Kidney epithelial cell (primary cell): Measurements from ENCODE around the gene OGDHL. TPM values are rescaled to one million over a fixed set of nuclear protein-coding genes. Genes with fewer than 3 reads are reported as not detected.

ENCODE experiments used
- DNase-seq: peaks from one replicate; pipeline ENCODE4 v3.0.0-alpha.2; 2010; ENCODE audit warnings: low read depth
- H3K27me3 ChIP-seq: 2 replicates; pipeline ENCODE4 v1.6.0; 2011; ENCODE audit warnings: low read length; ENCODE audit not compliant: control insufficient read depth, insufficient read depth
- H3K36me3 ChIP-seq: 2 replicates; pipeline ENCODE4 v1.5.1; 2011; ENCODE audit warnings: low read length; ENCODE audit not compliant: control insufficient read depth, insufficient read depth
- H3K4me3 ChIP-seq: 2 replicates; pipeline ENCODE4 v1.5.1; 2011; ENCODE audit warnings: low read depth, mild to moderate bottlenecking, control low read depth, low read length
- CTCF ChIP-seq: IDR thresholded peaks from 2 replicates; pipeline ENCODE4 v1.5.1; 2011; ENCODE audit warnings: mild to moderate bottlenecking, moderate library complexity, low read length, control low read depth, inconsistent platforms; ENCODE audit not compliant: insufficient read depth, poor library complexity, severe bottlenecking
- total RNA-seq: library from RNA; depleted of rRNA; stranded (reverse); fragments of >200 nt; gene quantifications from 2 replicates; pipeline ENCODE4 v1.2.3, GENCODE V29; 2015

Gene OGDHL
- total RNA-seq, 1 donor from 2014 or later: 1.7 TPM

GRCh38 chr10:49713266-49713665 is 48.9 kb downstream of the OGDHL start:
- no peak for DNase-seq
- no peak for TF ChIP-seq CTCF
- no peaks in the 10 kb centered on the region for H3K36me3 ChIP-seq
- H3K27me3 ChIP-seq: peaks cover 1% of the 10 kb centered on the region
- H3K4me3 ChIP-seq: no peak overlapping the region

GRCh38 chr10:49711481-49711880 is 50.6 kb downstream of the OGDHL start:
- no peak for TF ChIP-seq CTCF
- Histone ChIP-seq H3K36me3 (no peaks in the 10 kb centered on the region), H3K27me3 (peaks cover 2% of the 10 kb centered on the region), H3K4me3 (no peak overlapping the region)
- DNase-seq: no peak

- H3K27me3 ChIP-seq: peaks cover 2% of the 10 kb centered on the region
- H3K4me3 ChIP-seq: no peak overlapping the region
- H3K36me3 ChIP-seq: no peaks in the 10 kb centered on the region
- no peak for DNase-seq
- TF ChIP-seq CTCF: no peak
Observed at GRCh38 chr10:49710966-49711365, 51.2 kb downstream of the OGDHL start.

- peaks cover 2% of the 10 kb centered on the region for H3K27me3 ChIP-seq
- no peaks in the 10 kb centered on the region for H3K36me3 ChIP-seq
- no peak for DNase-seq
- no peak for TF ChIP-seq CTCF
- no peak overlapping the region for H3K4me3 ChIP-seq
Observed at GRCh38 chr10:49709934-49710333, 52.2 kb downstream of the OGDHL start.

GRCh38 chr10:49707585-49707984 is 54.5 kb downstream of the OGDHL start:
- H3K27me3 ChIP-seq: peaks cover 2% of the 10 kb centered on the region
- TF ChIP-seq CTCF: no peak

GRCh38 chr10:49700997-49701396 is 61.1 kb downstream of the OGDHL start:
- Histone ChIP-seq H3K4me3 (no peak overlapping the region), H3K36me3 (no peaks in the 10 kb centered on the region), H3K27me3 (no peaks in the 10 kb centered on the region)
- no peak for DNase-seq
- TF ChIP-seq CTCF: no peak

More at GRCh38 chr10:49707585-49707984, 54.5 kb downstream of the OGDHL start:
- no peaks in the 10 kb centered on the region for H3K36me3 ChIP-seq
- no peak for DNase-seq
- no peak overlapping the region for H3K4me3 ChIP-seq
